ENCODE results near the gene PRR7.

The PRR7 gene

GRCh38 chr5:177486256-177486655 lies 39.6 kb downstream of the PRR7 start:
- no peak for DNase-seq (ENCODE audit: low read depth)
- no peak overlapping the region for H3K4me3 ChIP-seq (ENCODE audit: control insufficient read depth, low read depth, low read length)
- TF ChIP-seq CTCF (IDR thresholded peaks at IDR 0.05; ENCODE audit: control insufficient read depth, insufficient read depth, low read depth, low read length, missing control alignments): no peak

- no peak for TF ChIP-seq CTCF (IDR thresholded peaks at IDR 0.05; ENCODE audit: control insufficient read depth, insufficient read depth, low read depth, low read length, missing control alignments)
- H3K4me3 ChIP-seq (ENCODE audit: control insufficient read depth, low read depth, low read length): no peak overlapping the region
- DNase-seq (ENCODE audit: low read depth): no peak
Measured at GRCh38 chr5:177487144-177487543, 40.5 kb downstream of the PRR7 start.

GRCh38 chr5:177487975-177488374 lies 41.4 kb downstream of the PRR7 start:
- no peak overlapping the region for H3K4me3 ChIP-seq (ENCODE audit: control insufficient read depth, low read depth, low read length)
- DNase-seq (ENCODE audit: low read depth): no peak
- TF ChIP-seq CTCF (IDR thresholded peaks at IDR 0.05; ENCODE audit: control insufficient read depth, insufficient read depth, low read depth, low read length, missing control alignments): no peak

- H3K4me3 ChIP-seq (ENCODE audit: control insufficient read depth, low read depth, low read length): no peak overlapping the region
- no peak for DNase-seq (ENCODE audit: low read depth)
Measured at GRCh38 chr5:177489119-177489716, 42.6 kb downstream of the PRR7 start.

GRCh38 chr5:177490311-177490991 lies 43.8 kb downstream of the PRR7 start:
- H3K4me3 ChIP-seq (ENCODE audit: control insufficient read depth, low read depth, low read length): no peak overlapping the region
- no peak for TF ChIP-seq CTCF (IDR thresholded peaks at IDR 0.05; ENCODE audit: control insufficient read depth, insufficient read depth, low read depth, low read length, missing control alignments)
- no peak for DNase-seq (ENCODE audit: low read depth)

More at GRCh38 chr5:177489119-177489716, 42.6 kb downstream of the PRR7 start:
- TF ChIP-seq CTCF (IDR thresholded peaks at IDR 0.05; ENCODE audit: control insufficient read depth, insufficient read depth, low read depth, low read length, missing control alignments): peak; percentile 5

GRCh38 chr5:177490992-177491391 lies 44.4 kb downstream of the PRR7 start:
- no peak for DNase-seq (ENCODE audit: low read depth)
- TF ChIP-seq CTCF (IDR thresholded peaks at IDR 0.05; ENCODE audit: control insufficient read depth, insufficient read depth, low read depth, low read length, missing control alignments): no peak
- no peak overlapping the region for H3K4me3 ChIP-seq (ENCODE audit: control insufficient read depth, low read depth, low read length)
